H1 (cell line): Measurements from ENCODE around the gene EIF5A2.
A peak's percentile ranks its signal among the peaks of the same experiment; 100 is the strongest.

Experiments
- ATF2 ChIP-seq: IDR thresholded peaks from 2 replicates; pipeline ENCODE4 v1.6.1; 2012; ENCODE audit warnings: low read length, inconsistent platforms
- BCL11A ChIP-seq, 2 experiments: IDR thresholded peaks; one replicate each; pipeline ENCODE4 v1.6.1; 2011; ENCODE audit warnings: low read depth in 2 of 2, low read length in 2 of 2, mild to moderate bottlenecking in 2 of 2
- CEBPB ChIP-seq: IDR thresholded peaks from 2 replicates; pipeline ENCODE4 v1.6.1; 2012; ENCODE audit warnings: low read depth, low read length
- CHD2 ChIP-seq: IDR thresholded peaks from 2 replicates; pipeline ENCODE4 v1.6.1; 2012; ENCODE audit warnings: low read length, improper control_type of control experiment
- CTBP2 ChIP-seq: IDR thresholded peaks from 2 replicates; pipeline ENCODE4 v1.7.0; 2011; ENCODE audit warnings: borderline replicate concordance, mild to moderate bottlenecking, moderate library complexity, mixed read lengths, low read length; ENCODE audit not compliant: insufficient read depth, insufficient read length
- EZH2 ChIP-seq: fragments of 200-600 bp; sonication (generic); IDR thresholded peaks from 2 replicates; pipeline ENCODE4 v1.7.1; 2012; ENCODE audit warnings: low read depth, mild to moderate bottlenecking, moderate library complexity, low read length, inconsistent platforms; ENCODE audit not compliant: severe bottlenecking
- PHF8 ChIP-seq: fragments of 200-600 bp; sonication (generic); conservative IDR thresholded peaks from 2 replicates; pipeline ENCODE4 v1.7.1; 2012; ENCODE audit warnings: low read depth, mild to moderate bottlenecking, inconsistent platforms, low read length, moderate library complexity
- POLR2A ChIP-seq, 2 experiments: IDR thresholded peaks; 1 replicate in 1 of 2; 2 replicates in 1 of 2; pipeline ENCODE4 v1.6.1; 2011; ENCODE audit warnings: low read depth in 2 of 2, low read length in 2 of 2, mild to moderate bottlenecking in 2 of 2; ENCODE audit errors: control extremely low read depth in 1 of 2
- TF ChIP-seq, protein P1 (sequence below), 3 experiments: IDR thresholded peaks; 1 replicate in 2 of 3; 2 replicates in 1 of 3; pipeline versions ENCODE4 v1.5.1 to v1.6.1; 2011; ENCODE audit warnings: low read length in 3 of 3, mild to moderate bottlenecking in 3 of 3, inconsistent platforms in 2 of 3, low read depth in 1 of 3, moderate library complexity in 1 of 3; ENCODE audit not compliant: insufficient read depth in 1 of 3; ENCODE audit errors: control extremely low read depth in 1 of 3

DNA sequence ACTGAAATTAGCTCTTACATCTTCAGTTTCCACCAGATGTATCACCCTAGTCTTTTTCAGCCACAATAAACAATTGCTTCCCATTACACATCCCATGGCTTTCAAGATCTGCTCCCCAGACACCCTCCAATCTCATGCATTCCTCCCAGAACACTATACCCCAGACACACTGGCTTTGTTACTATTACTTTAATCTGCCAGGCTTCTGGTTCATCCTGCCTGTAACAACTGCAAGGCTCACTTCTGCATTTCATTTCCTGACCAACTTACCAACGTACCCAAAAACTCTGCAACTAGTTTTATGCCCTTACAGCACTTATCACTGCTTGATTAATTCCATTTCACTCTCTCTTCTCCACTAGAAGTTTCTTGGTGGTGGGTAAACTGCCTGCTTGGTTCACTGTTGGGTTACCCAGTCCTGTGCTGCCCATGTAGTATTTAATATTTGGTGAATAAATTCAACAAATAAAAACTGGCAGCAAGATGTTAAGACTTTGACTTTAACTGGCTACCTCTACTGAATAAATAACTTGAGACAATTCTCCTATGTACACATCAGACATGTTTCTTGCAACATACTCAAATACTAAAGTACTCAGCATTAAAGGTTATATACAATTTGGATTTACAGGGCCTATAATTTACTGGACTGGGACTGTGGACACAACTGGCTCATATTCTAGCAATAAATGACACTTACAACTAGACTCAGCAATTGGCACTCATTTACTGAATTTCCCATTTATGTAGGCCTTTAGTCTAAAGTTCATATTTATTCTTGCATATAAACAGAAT lies 41.1 kb downstream of the EIF5A2 start:
- TF ChIP-seq POLR2A (IDR thresholded peaks at IDR 0.05; ENCODE audit: control extremely low read depth in 1 of 2, low read depth in 2 of 2, low read length in 2 of 2): peak in 1 of 2 experiments; percentile 48; a peak in 1 of 3 replicates
- TF ChIP-seq PHF8: no peak
- no peak for TF ChIP-seq EZH2
- TF ChIP-seq, protein P1, sequence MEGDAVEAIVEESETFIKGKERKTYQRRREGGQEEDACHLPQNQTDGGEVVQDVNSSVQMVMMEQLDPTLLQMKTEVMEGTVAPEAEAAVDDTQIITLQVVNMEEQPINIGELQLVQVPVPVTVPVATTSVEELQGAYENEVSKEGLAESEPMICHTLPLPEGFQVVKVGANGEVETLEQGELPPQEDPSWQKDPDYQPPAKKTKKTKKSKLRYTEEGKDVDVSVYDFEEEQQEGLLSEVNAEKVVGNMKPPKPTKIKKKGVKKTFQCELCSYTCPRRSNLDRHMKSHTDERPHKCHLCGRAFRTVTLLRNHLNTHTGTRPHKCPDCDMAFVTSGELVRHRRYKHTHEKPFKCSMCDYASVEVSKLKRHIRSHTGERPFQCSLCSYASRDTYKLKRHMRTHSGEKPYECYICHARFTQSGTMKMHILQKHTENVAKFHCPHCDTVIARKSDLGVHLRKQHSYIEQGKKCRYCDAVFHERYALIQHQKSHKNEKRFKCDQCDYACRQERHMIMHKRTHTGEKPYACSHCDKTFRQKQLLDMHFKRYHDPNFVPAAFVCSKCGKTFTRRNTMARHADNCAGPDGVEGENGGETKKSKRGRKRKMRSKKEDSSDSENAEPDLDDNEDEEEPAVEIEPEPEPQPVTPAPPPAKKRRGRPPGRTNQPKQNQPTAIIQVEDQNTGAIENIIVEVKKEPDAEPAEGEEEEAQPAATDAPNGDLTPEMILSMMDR (IDR thresholded peaks at IDR 0.05; ENCODE audit: control extremely low read depth in 1 of 3, insufficient read depth in 1 of 3, low read depth in 1 of 3, low read length in 3 of 3): no peak
- TF ChIP-seq CHD2: no peak
- TF ChIP-seq CTBP2: no peak
- TF ChIP-seq BCL11A (IDR thresholded peaks at IDR 0.05; ENCODE audit: low read depth in 2 of 2, low read length in 2 of 2): no peak
- no peak for TF ChIP-seq CEBPB
- no peak for TF ChIP-seq ATF2
